IMR-90 (cell line): ENCODE data around the gene YIPF1. TPM values are rescaled to one million over a fixed set of nuclear protein-coding genes. Genes with fewer than 3 reads are reported as not detected.

Source experiments
- ATAC-seq: fragments of 200-7000 bp; cut with Tn5 transposase; 2 replicates; pipeline ENCODE4 v1.9.1; 2020; ENCODE audit warnings: low read depth, mild to moderate bottlenecking, moderate library complexity
- BruUV-seq: library from RNA; stranded (reverse); fragments of 400-500 nt; replicated peaks from 2 replicates; lab custom pipeline; 2021; lab: Mats Ljungman, UMichigan
- CTCF ChIA-PET: fragments of 300-600 bp; formaldehyde crosslinking; extraction: SDS; loops from one replicate; lab custom pipeline; 2021; ENCODE audit warnings: antibody characterized with exemption; lab: Yijun Ruan, JAX
- POLR2A ChIA-PET: fragments of 300-600 bp; sonication (Branson Sonifier 250); formaldehyde crosslinking; loops from one replicate; lab custom pipeline; 2022; ENCODE audit warnings: antibody characterized with exemption; ENCODE audit not compliant: unreplicated experiment; lab: Charles Lee
- DNase-seq: peaks from one replicate; pipeline ENCODE4 v3.0.0; 2013
- H2AFZ ChIP-seq: replicated peaks from 2 replicates; pipeline ENCODE3; 2013; ENCODE audit warnings: low read length, mild to moderate bottlenecking; ENCODE audit not compliant: poor library complexity
- H2AK5ac ChIP-seq: 2 replicates; pipeline ENCODE4 v1.6.1; 2013; ENCODE audit warnings: low read depth, low read length, inconsistent platforms
- H2AK9ac ChIP-seq: replicated peaks from 2 replicates; pipeline ENCODE3; 2013; ENCODE audit warnings: mild to moderate bottlenecking, low read depth, low read length, moderate library complexity; ENCODE audit not compliant: poor library complexity
- H2BK120ac ChIP-seq: 2 replicates; pipeline ENCODE4 v1.6.1; 2013; ENCODE audit warnings: low read depth, low read length, inconsistent platforms
- H2BK15ac ChIP-seq: 3 replicates; pipeline ENCODE4 v1.6.1; 2013; ENCODE audit warnings: low read depth, low read length, inconsistent platforms
- H2BK20ac ChIP-seq: 2 replicates; pipeline ENCODE4 v1.6.1; 2013; ENCODE audit warnings: low read depth, mild to moderate bottlenecking, inconsistent platforms, low read length, moderate library complexity
- H2BK5ac ChIP-seq: 2 replicates; pipeline ENCODE4 v1.6.1; 2013; ENCODE audit warnings: mild to moderate bottlenecking, low read depth, low read length, inconsistent platforms; ENCODE audit not compliant: poor library complexity, severe bottlenecking
- H3K14ac ChIP-seq: replicated peaks from 2 replicates; pipeline ENCODE4 v1.6.1; 2013; ENCODE audit warnings: low read depth, low read length, inconsistent platforms
- H3K18ac ChIP-seq: 2 replicates; pipeline ENCODE4 v1.6.1; 2013; ENCODE audit warnings: low read depth, low read length, control low read depth
- H3K23ac ChIP-seq: 2 replicates; pipeline ENCODE4 v1.6.1; 2013; ENCODE audit warnings: low read depth, low read length, inconsistent platforms
- H3K27ac ChIP-seq: 2 replicates; pipeline ENCODE4 v1.5.1; 2013; ENCODE audit warnings: mild to moderate bottlenecking, control low read depth, low read length; ENCODE audit not compliant: insufficient read depth
- H3K27me3 ChIP-seq: 2 replicates; pipeline ENCODE4 v1.6.1; 2013; ENCODE audit warnings: low read length; ENCODE audit not compliant: control insufficient read depth, insufficient read depth
- H3K36me3 ChIP-seq: 2 replicates; pipeline ENCODE4 v1.6.1; 2013; ENCODE audit warnings: low read length, mixed read lengths; ENCODE audit not compliant: control insufficient read depth, insufficient read depth
- H3K4ac ChIP-seq: 2 replicates; pipeline ENCODE4 v1.6.1; 2013; ENCODE audit warnings: low read depth, low read length, inconsistent platforms
- H3K4me1 ChIP-seq: 2 replicates; pipeline ENCODE4 v1.6.1; 2013; ENCODE audit warnings: low read length, mixed read lengths; ENCODE audit not compliant: control insufficient read depth, insufficient read depth
- H3K4me2 ChIP-seq: 2 replicates; pipeline ENCODE4 v1.6.1; 2013; ENCODE audit warnings: low read depth, mild to moderate bottlenecking, control low read depth, low read length, moderate library complexity
- H3K4me3 ChIP-seq: 2 replicates; pipeline ENCODE4 v1.5.1; 2013; ENCODE audit warnings: low read depth, mild to moderate bottlenecking, control low read depth, low read length, moderate library complexity; ENCODE audit not compliant: insufficient read depth
- H3K56ac ChIP-seq: 2 replicates; pipeline ENCODE4 v1.6.1; 2013; ENCODE audit warnings: low read length, inconsistent platforms; ENCODE audit not compliant: insufficient read depth; ENCODE audit errors: extremely low read depth
- H3K79me1 ChIP-seq, 2 experiments: 2 replicates each; pipeline ENCODE4 v1.6.1; 2013; ENCODE audit warnings: low read length in 2 of 2, inconsistent platforms in 1 of 2, low read depth in 1 of 2
- H3K9ac ChIP-seq: 2 replicates; pipeline ENCODE4 v1.6.1; 2013; ENCODE audit warnings: low read depth, low read length, control low read depth
- H3K9me1 ChIP-seq: 2 replicates; pipeline ENCODE4 v1.6.1; 2013; ENCODE audit warnings: low read length, inconsistent platforms; ENCODE audit not compliant: insufficient read depth
- H3K9me3 ChIP-seq: 2 replicates; pipeline ENCODE4 v1.6.1; 2013; ENCODE audit warnings: low read length; ENCODE audit not compliant: control insufficient read depth, insufficient read depth
- H4K20me1 ChIP-seq: 2 replicates; pipeline ENCODE4 v1.6.1; 2013; ENCODE audit warnings: low read length, inconsistent platforms; ENCODE audit not compliant: insufficient read depth
- H4K5ac ChIP-seq: 2 replicates; pipeline ENCODE4 v1.6.1; 2013; ENCODE audit warnings: mild to moderate bottlenecking, low read depth, low read length, control low read depth
- H4K8ac ChIP-seq, 2 experiments: 2 replicates each; pipeline ENCODE4 v1.6.1; 2013; ENCODE audit warnings: low read depth in 2 of 2, low read length in 2 of 2, control low read depth in 1 of 2, inconsistent platforms in 1 of 2
- H4K91ac ChIP-seq: 2 replicates; pipeline ENCODE4 v1.6.1; 2013; ENCODE audit warnings: low read depth, low read length, inconsistent platforms; ENCODE audit not compliant: insufficient read depth
- CEBPB ChIP-seq: IDR thresholded peaks from 2 replicates; pipeline ENCODE4 v1.6.1; 2012; ENCODE audit warnings: low read depth, low read length, improper control_type of control experiment
- ELK1 ChIP-seq: fragments of 150-350 bp; IDR thresholded peaks from 2 replicates; pipeline ENCODE4 v1.6.1; 2016; ENCODE audit warnings: low read depth, mild to moderate bottlenecking, low read length, moderate library complexity, borderline replicate concordance
- MXI1 ChIP-seq: IDR thresholded peaks from 2 replicates; pipeline ENCODE4 v1.6.1; 2012; ENCODE audit warnings: low read depth, mild to moderate bottlenecking, low read length, moderate library complexity, borderline replicate concordance
- WGBS, 2 experiments: methylation state at CpG; one replicate each; pipeline versions ENCODE4 v1.1.5 to v1.1.7; 2013; ENCODE audit warnings: missing lambda C conversion rate in 2 of 2; ENCODE audit not compliant: insufficient read length in 1 of 2; ENCODE audit errors: extremely low coverage in 2 of 2; 5-methylcytosine and 5-hydroxymethylcytosine counted together
- dilution Hi-C: fragments of 300-500 bp; cut with HindIII; formaldehyde crosslinking; loops from one replicate; pipeline ENCODE4 v1.14.3; 2018; ENCODE audit warnings: low sequenced_read_pairs; ENCODE audit not compliant: unreplicated experiment
- in situ Hi-C: fragments of 300-500 bp; cut with MboI; formaldehyde crosslinking; loops from 3 replicates; pipeline ENCODE4 v1.14.3; 2019; ENCODE audit warnings: low sequenced_read_pairs, inconsistent platforms, mixed read lengths
- intact Hi-C: fragments of 100-400 bp; cut with micrococcal nuclease; formaldehyde crosslinking; loops from 2 replicates; pipeline ENCODE4 v1.10.0; 2022
- polyA plus RNA-seq, 3 experiments: library from polyadenylated mRNA; depleted of rRNA; stranded (reverse); fragments of >200 nt; gene quantifications; 2 replicates each; pipeline ENCODE4 v1.2.3, GENCODE V29; 2012; ENCODE audit warnings: low replicate concordance in 1 of 3
- total RNA-seq: library from RNA; depleted of rRNA; stranded (reverse); fragments of >200 nt; gene quantifications from 2 replicates; pipeline ENCODE4 v1.2.3, GENCODE V29; 2012

Gene YIPF1
- total and polyA plus RNA-seq, 2 of the 4 experiments (the other 2 are of a cell fraction): 23.7 to 35.3 TPM

GRCh38 chr1:53850082-53850673 lies 39.4 kb downstream of the YIPF1 start (continued):
- no peak for TF ChIP-seq MXI1

GRCh38 chr1:53847980-53848379 lies 41.6 kb downstream of the YIPF1 start:
- H3K4me3 ChIP-seq: no peak overlapping the region
- no peak overlapping the region for H3K14ac ChIP-seq
- dilution Hi-C loops (no loop called here), in situ Hi-C loops (no loop called here), intact Hi-C loops (no loop called here)
- H2BK15ac ChIP-seq: no peak overlapping the region
- peaks cover 4% of the 10 kb centered on the region for H3K36me3 ChIP-seq
- no peak overlapping the region for H2AK5ac ChIP-seq
- H3K4ac ChIP-seq: no peak overlapping the region
- H3K18ac ChIP-seq: no peak overlapping the region
- H4K5ac ChIP-seq: no peak overlapping the region
- ChIA-PET CTCF (interaction anchor here (1.2 kb wide), 1 partner anchor 13 kb away, joined by 11 read pairs; no protein-coding TSS in a partner anchor), POLR2A (interaction anchor here (0.6 kb wide), 1 partner anchor 15 kb away, joined by 3 read pairs; no protein-coding TSS in a partner anchor)
- H4K91ac ChIP-seq: no peak overlapping the region
- H3K79me1 ChIP-seq: no peaks in the 10 kb centered on the region
- no peak overlapping the region for H2BK20ac ChIP-seq
- no TSS peak for BruUV-seq
- H2AK9ac ChIP-seq: no peak overlapping the region
- H2BK5ac ChIP-seq: no peak overlapping the region
- no peak overlapping the region for H3K4me2 ChIP-seq
- TF ChIP-seq ELK1: no peak
- peak; percentile 71 for TF ChIP-seq CEBPB
- H3K56ac ChIP-seq: no peak overlapping the region
- no peaks in the 10 kb centered on the region for H3K4me1 ChIP-seq
- H3K9me3 ChIP-seq: peaks cover 3% of the 10 kb centered on the region
- H2BK120ac ChIP-seq: no peak overlapping the region
- DNase-seq: no peak
- H2AFZ ChIP-seq: no peak overlapping the region
- no peaks in the 10 kb centered on the region for H4K20me1 ChIP-seq
- ATAC-seq: no peak
- no peak overlapping the region for H3K23ac ChIP-seq
- 86% methylated on average over 5 of the region's 6 CpGs; no CpG with 5 or more reads in 1 of the 2 experiments for WGBS, 2 experiments
- H3K27ac ChIP-seq: no peak overlapping the region
- no peak overlapping the region for H3K9ac ChIP-seq
- H3K27me3 ChIP-seq: no peaks in the 10 kb centered on the region; the same call in 1 of the 2 replicates
- H3K9me1 ChIP-seq: no peaks in the 10 kb centered on the region
- H4K8ac ChIP-seq: no peak overlapping the region
